HepG2 (cell line): Measurements from ENCODE around the gene CPSF4. TPM values are rescaled to one million over a fixed set of nuclear protein-coding genes. Genes with fewer than 3 reads are reported as not detected.

Experiments used
- ASH2L ChIP-seq: fragments of 300-600, 200-600 bp; sonication (generic); IDR thresholded peaks from 2 replicates; pipeline ENCODE4 v1.7.0; 2017; ENCODE audit warnings: low read depth, mild to moderate bottlenecking, moderate library complexity, mixed read lengths, low read length; ENCODE audit not compliant: insufficient read length
- CHCHD3 ChIP-seq: sonication (generic); formaldehyde crosslinking; IDR thresholded peaks from 2 replicates; pipeline ENCODE4 v1.8.0; 2022; ENCODE audit warnings: mild to moderate bottlenecking, missing genetic modification reagents, moderate library complexity
- DNMT1 ChIP-seq: sonication (generic); formaldehyde crosslinking; IDR thresholded peaks from 2 replicates; pipeline ENCODE4 v1.5.1; 2020; ENCODE audit warnings: mild to moderate bottlenecking, missing genetic modification reagents
- EED ChIP-seq: sonication (generic); formaldehyde crosslinking; IDR thresholded peaks from 2 replicates; pipeline ENCODE4 v1.5.0; 2020; ENCODE audit warnings: mild to moderate bottlenecking, missing genetic modification reagents
- ELF4 ChIP-seq: sonication (generic); formaldehyde crosslinking; IDR thresholded peaks from 2 replicates; pipeline ENCODE4 v1.5.0; 2020; ENCODE audit warnings: missing genetic modification reagents, mild to moderate bottlenecking, moderate library complexity, borderline replicate concordance
- GABPA ChIP-seq, 2 experiments: IDR thresholded peaks; 2 replicates each; pipeline ENCODE4 v1.6.1; 2011 to 2016; ENCODE audit warnings: low read depth in 2 of 2, low read length in 1 of 2, missing biosample characterization in 1 of 2, missing genetic modification characterization in 1 of 2
- GATAD2A ChIP-seq: IDR thresholded peaks from 2 replicates; pipeline ENCODE4 v1.6.1; 2016
- HMGXB4 ChIP-seq, 2 experiments: sonication (generic) in 1 of 2; formaldehyde crosslinking in 1 of 2; IDR thresholded peaks; 2 replicates each; pipeline versions ENCODE4 v1.4.0 to v1.6.1; 2018 to 2020; ENCODE audit warnings: missing genetic modification reagents in 2 of 2, borderline replicate concordance in 1 of 2, low read depth in 1 of 2, mild to moderate bottlenecking in 1 of 2, missing biosample characterization in 1 of 2
- MED13 ChIP-seq: sonication (generic); formaldehyde crosslinking; IDR thresholded peaks from 2 replicates; pipeline ENCODE4 v1.5.0; 2020; ENCODE audit warnings: missing genetic modification reagents
- NFE2 ChIP-seq: sonication (generic); formaldehyde crosslinking; IDR thresholded peaks from 2 replicates; pipeline ENCODE4 v1.4.0; 2020; ENCODE audit warnings: missing genetic modification reagents
- PLRG1 ChIP-seq: fragments of 450-650 bp; conservative IDR thresholded peaks from 2 replicates; pipeline ENCODE4 v1.6.1; 2016
- SP4 ChIP-seq: sonication (generic); formaldehyde crosslinking; IDR thresholded peaks from 2 replicates; pipeline ENCODE4 v1.8.1; 2023; ENCODE audit warnings: mild to moderate bottlenecking, missing genetic modification reagents
- ZBTB1 ChIP-seq: sonication (generic); formaldehyde crosslinking; IDR thresholded peaks from 2 replicates; pipeline ENCODE4 v1.4.0; 2020; ENCODE audit warnings: missing genetic modification reagents, borderline replicate concordance
- ZBTB10 ChIP-seq: sonication (generic); formaldehyde crosslinking; IDR thresholded peaks from 2 replicates; pipeline ENCODE4 v1.4.0; 2020; ENCODE audit warnings: missing genetic modification reagents, borderline replicate concordance
- ZFP37 ChIP-seq: sonication (generic); formaldehyde crosslinking; IDR thresholded peaks from 2 replicates; pipeline ENCODE4 v1.4.0; 2020; ENCODE audit warnings: missing genetic modification reagents, borderline replicate concordance
- ZNF34 ChIP-seq: sonication (generic); formaldehyde crosslinking; IDR thresholded peaks from 2 replicates; pipeline ENCODE4 v1.4.0; 2020; ENCODE audit warnings: mild to moderate bottlenecking, missing genetic modification reagents, borderline replicate concordance
- ZNF720 ChIP-seq: sonication (generic); formaldehyde crosslinking; IDR thresholded peaks from 2 replicates; pipeline ENCODE4 v1.4.0; 2020; ENCODE audit warnings: missing genetic modification reagents
- polyA plus RNA-seq, 8 experiments: library from polyadenylated mRNA; depleted of rRNA in 3 of 8; stranded (reverse) in 7 of 8; unstranded in 1 of 8; fragments of >200 nt; fragmentation: Illumina TruSeq in 4 of 8; extraction: Trizol in 4 of 8; gene quantifications; 2 replicates each; pipeline versions ENCODE4 v1.2.1 to v1.2.3, GENCODE V29; 2011 to 2016; ENCODE audit warnings: low read depth in 4 of 8, missing spikeins in 1 of 8, mixed read lengths in 1 of 8; ENCODE audit not compliant: insufficient read depth in 1 of 8
- total RNA-seq, 5 experiments: library from RNA; depleted of rRNA; stranded (reverse); fragments of >200 nt; fragmentation: Illumina TruSeq; extraction: Trizol; gene quantifications; 2 replicates each; pipeline ENCODE4 v1.2.3, GENCODE V29; 2016; ENCODE audit warnings: low read depth in 1 of 5
- TF ChIP-seq, protein P1 (sequence below): sonication (generic); formaldehyde crosslinking; IDR thresholded peaks from 2 replicates; pipeline ENCODE4 v1.5.0; 2020; ENCODE audit warnings: missing genetic modification reagents
- TF ChIP-seq, protein P2 (sequence below): sonication (generic); formaldehyde crosslinking; IDR thresholded peaks from 2 replicates; pipeline ENCODE4 v1.8.0; 2022; ENCODE audit warnings: missing genetic modification reagents, mild to moderate bottlenecking, borderline replicate concordance
- TF ChIP-seq, protein P3 (sequence below): sonication (generic); formaldehyde crosslinking; IDR thresholded peaks from 2 replicates; pipeline ENCODE4 v1.5.0; 2020; ENCODE audit warnings: missing genetic modification reagents

Gene CPSF4
- total and polyA plus RNA-seq, 2 of the 13 experiments (the other 11 are each of a cell fraction or from before 2014, with no cell fraction given) = 34.1 to 49.6 TPM

DNA sequence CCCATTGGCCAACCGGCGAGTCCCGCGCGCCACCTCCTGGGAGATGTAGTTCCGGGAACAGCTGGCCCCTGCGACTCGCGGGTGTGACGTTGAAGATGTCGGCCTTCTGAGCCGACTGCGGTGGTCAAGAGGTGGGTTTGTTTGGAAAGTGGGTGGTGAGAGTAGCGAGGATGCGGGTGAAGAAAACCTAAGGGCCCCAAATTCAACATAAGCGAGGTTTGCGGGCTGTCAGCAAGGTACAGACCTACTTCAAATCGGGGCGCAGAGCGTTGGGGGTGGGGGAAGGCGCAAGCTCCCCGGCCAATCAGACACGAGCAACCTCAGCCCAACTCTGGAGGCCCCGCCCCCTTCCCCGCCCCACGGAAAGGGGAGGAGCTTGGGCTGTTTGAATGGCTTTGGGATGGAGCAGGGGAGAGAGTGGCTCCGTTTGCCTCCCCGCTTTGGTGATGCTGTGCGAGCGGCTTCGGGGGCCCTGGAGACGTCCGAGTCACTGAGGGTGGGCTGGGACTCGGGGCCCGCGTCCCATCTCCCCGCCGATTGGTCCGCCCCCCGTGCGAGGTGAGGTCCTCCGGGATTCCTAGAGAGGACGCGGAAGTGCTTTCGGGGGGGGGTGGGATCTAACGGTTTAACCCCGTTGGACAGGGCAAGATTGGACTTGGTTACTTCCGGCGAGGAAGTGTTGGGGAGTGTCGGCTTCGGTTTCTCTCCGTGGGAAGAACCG is 66.0 kb downstream of the CPSF4 start, which contains the start of gene ZKSCAN5 (continued):
- peak; percentile 60; the same call in 1 of the 2 replicates for TF ChIP-seq ELF4 (CRISPR knock-in tag)
- TF ChIP-seq ZBTB10 = no peak
- TF ChIP-seq, protein P1, sequence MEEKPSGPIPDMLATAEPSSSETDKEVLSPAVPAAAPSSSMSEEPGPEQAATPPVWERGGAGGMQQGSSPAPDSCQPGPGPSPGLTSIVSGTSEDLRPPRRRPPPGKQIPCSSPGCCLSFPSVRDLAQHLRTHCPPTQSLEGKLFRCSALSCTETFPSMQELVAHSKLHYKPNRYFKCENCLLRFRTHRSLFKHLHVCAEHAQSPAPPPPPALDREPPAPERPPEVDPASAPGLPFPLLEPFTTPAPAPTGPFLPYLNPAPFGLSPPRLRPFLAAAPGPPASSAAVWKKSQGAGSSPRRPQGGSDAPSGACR (CRISPR knock-in tag) = peak; percentile 54; the same call in 1 of the 2 replicates
- no peak for TF ChIP-seq ZBTB1 (CRISPR knock-in tag)
- TF ChIP-seq DNMT1 (CRISPR knock-in tag) = no peak
- peak; percentile 49; the same call in 1 of the 2 replicates for TF ChIP-seq SP4
- 0 out of 2 replicates have a peak, but pooled peaks have one; percentile 20 for TF ChIP-seq MED13 (CRISPR knock-in tag)
- no peak for TF ChIP-seq ZFP37 (CRISPR knock-in tag)
- TF ChIP-seq GATAD2A (CRISPR knock-in tag) = no peak
- peak in 1 of 2 experiments; percentile 47; a peak in 2 of 4 replicates for TF ChIP-seq HMGXB4 (CRISPR knock-in tag; IDR thresholded peaks at IDR 0.05; ENCODE audit: borderline replicate concordance in 1 of 2, low read depth in 1 of 2)
- peak; percentile 88 for TF ChIP-seq GABPA (IDR thresholded peaks at IDR 0.05; ENCODE audit: low read depth, low read length)
- peak; percentile 99 for TF ChIP-seq GABPA (CRISPR knock-in tag; IDR thresholded peaks at IDR 0.05; ENCODE audit: low read depth)
- TF ChIP-seq EED (CRISPR knock-in tag) = no peak
- TF ChIP-seq NFE2 = no peak
- 0 out of 2 replicates have a peak, but pooled peaks have one; percentile 57 for TF ChIP-seq CHCHD3 (CRISPR knock-in tag)
- 0 out of 2 replicates have a peak, but pooled peaks have one; percentile 30 for TF ChIP-seq ZNF34
- peak; percentile 80 for TF ChIP-seq ASH2L
- no peak for TF ChIP-seq ZNF720 (CRISPR knock-in tag)
- TF ChIP-seq, protein P2, sequence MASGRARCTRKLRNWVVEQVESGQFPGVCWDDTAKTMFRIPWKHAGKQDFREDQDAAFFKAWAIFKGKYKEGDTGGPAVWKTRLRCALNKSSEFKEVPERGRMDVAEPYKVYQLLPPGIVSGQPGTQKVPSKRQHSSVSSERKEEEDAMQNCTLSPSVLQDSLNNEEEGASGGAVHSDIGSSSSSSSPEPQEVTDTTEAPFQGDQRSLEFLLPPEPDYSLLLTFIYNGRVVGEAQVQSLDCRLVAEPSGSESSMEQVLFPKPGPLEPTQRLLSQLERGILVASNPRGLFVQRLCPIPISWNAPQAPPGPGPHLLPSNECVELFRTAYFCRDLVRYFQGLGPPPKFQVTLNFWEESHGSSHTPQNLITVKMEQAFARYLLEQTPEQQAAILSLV = peak; percentile 56; the same call in 1 of the 2 replicates
- TF ChIP-seq, protein P3, sequence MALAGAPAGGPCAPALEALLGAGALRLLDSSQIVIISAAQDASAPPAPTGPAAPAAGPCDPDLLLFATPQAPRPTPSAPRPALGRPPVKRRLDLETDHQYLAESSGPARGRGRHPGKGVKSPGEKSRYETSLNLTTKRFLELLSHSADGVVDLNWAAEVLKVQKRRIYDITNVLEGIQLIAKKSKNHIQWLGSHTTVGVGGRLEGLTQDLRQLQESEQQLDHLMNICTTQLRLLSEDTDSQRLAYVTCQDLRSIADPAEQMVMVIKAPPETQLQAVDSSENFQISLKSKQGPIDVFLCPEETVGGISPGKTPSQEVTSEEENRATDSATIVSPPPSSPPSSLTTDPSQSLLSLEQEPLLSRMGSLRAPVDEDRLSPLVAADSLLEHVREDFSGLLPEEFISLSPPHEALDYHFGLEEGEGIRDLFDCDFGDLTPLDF (CRISPR knock-in tag) = no peak
- TF ChIP-seq PLRG1 = no peak
